HEK293 (cell line): ENCODE results near the gene CELSR1.

Experiments used
- CTCF ChIA-PET: fragments of 350-600 bp; formaldehyde crosslinking; extraction: SDS; loops from one replicate; lab custom pipeline; 2021; ENCODE audit warnings: antibody characterized with exemption; lab: Yijun Ruan, JAX
- POLR2A ChIA-PET: fragments of 300-600 bp; formaldehyde crosslinking; extraction: SDS; loops from one replicate; lab custom pipeline; 2020; ENCODE audit warnings: antibody characterized with exemption, inconsistent platforms; lab: Yijun Ruan, JAX
- H3K27ac ChIP-seq: fragments of 200-500 bp; sonication (Bioruptor generic); 2 replicates; pipeline ENCODE4 v1.5.1; 2014; ENCODE audit warnings: low read depth, low read length, control low read depth, inconsistent platforms; ENCODE audit errors: extremely low read depth
- H3K36me3 ChIP-seq, 2 experiments: fragments of 200-500 bp in 1 of 2; sonication (Bioruptor generic) in 1 of 2; 1 replicate in 1 of 2; 2 replicates in 1 of 2; pipeline ENCODE4 v1.5.1; 2014 to 2017; ENCODE audit warnings: inconsistent platforms in 2 of 2, low read length in 2 of 2; ENCODE audit not compliant: control insufficient read depth in 2 of 2, insufficient read depth in 1 of 2
- H3K4me1 ChIP-seq: fragments of 200-500 bp; sonication (Bioruptor generic); 2 replicates; pipeline ENCODE4 v1.5.1; 2014; ENCODE audit warnings: mild to moderate bottlenecking, low read length, inconsistent platforms; ENCODE audit not compliant: control insufficient read depth, insufficient read depth
- H3K4me3 ChIP-seq: 2 replicates; pipeline ENCODE4 v1.5.1; 2011; ENCODE audit warnings: low read depth, mild to moderate bottlenecking, control low read depth, low read length, moderate library complexity
- H3K9me3 ChIP-seq: fragments of 200-500 bp; sonication (Bioruptor generic); 2 replicates; pipeline ENCODE4 v1.5.1; 2014; ENCODE audit warnings: low read depth, low read length, inconsistent platforms; ENCODE audit not compliant: control insufficient read depth, insufficient read depth
- KLF10 ChIP-seq: fragments of 450-650 bp; IDR thresholded peaks from 2 replicates; pipeline ENCODE4 v1.5.1; 2018; ENCODE audit warnings: missing biosample characterization, mild to moderate bottlenecking, missing genetic modification characterization
- OSR2 ChIP-seq: fragments of 450-650 bp; formaldehyde crosslinking; IDR thresholded peaks from 2 replicates; pipeline ENCODE4 v1.5.1; 2016; ENCODE audit warnings: missing biosample characterization, missing genetic modification characterization
- PRDM2 ChIP-seq: fragments of 450-650 bp; formaldehyde crosslinking; IDR thresholded peaks from 2 replicates; pipeline ENCODE4 v1.5.1; 2016; ENCODE audit warnings: missing biosample characterization, missing genetic modification characterization, borderline replicate concordance
- PRDM4 ChIP-seq: fragments of 450-650 bp; formaldehyde crosslinking; IDR thresholded peaks from 2 replicates; pipeline ENCODE4 v1.5.1; 2017; ENCODE audit warnings: missing biosample characterization, missing genetic modification characterization
- SCRT2 ChIP-seq: fragments of 450-650 bp; formaldehyde crosslinking; IDR thresholded peaks from 2 replicates; pipeline ENCODE4 v1.5.1; 2016; ENCODE audit warnings: missing biosample characterization, missing genetic modification characterization
- SP2 ChIP-seq: fragments of 450-650 bp; formaldehyde crosslinking; IDR thresholded peaks from 2 replicates; pipeline ENCODE4 v1.5.1; 2016; ENCODE audit warnings: missing biosample characterization, missing genetic modification characterization
- ZNF223 ChIP-seq: fragments of 450-650 bp; formaldehyde crosslinking; IDR thresholded peaks from 2 replicates; pipeline ENCODE4 v1.5.1; 2016; ENCODE audit warnings: missing biosample characterization, missing genetic modification characterization
- ZNF248 ChIP-seq: fragments of 450-650 bp; formaldehyde crosslinking; IDR thresholded peaks from 2 replicates; pipeline ENCODE4 v1.5.1; 2017; ENCODE audit warnings: missing biosample characterization, missing genetic modification characterization
- ZNF292 ChIP-seq: fragments of 450-650 bp; formaldehyde crosslinking; IDR thresholded peaks from 2 replicates; pipeline ENCODE4 v1.5.1; 2016; ENCODE audit warnings: low read depth, missing biosample characterization, missing genetic modification characterization, borderline replicate concordance
- ZNF324 ChIP-seq: fragments of 450-650 bp; formaldehyde crosslinking; IDR thresholded peaks from 2 replicates; pipeline ENCODE4 v1.5.1; 2016; ENCODE audit warnings: missing biosample characterization, missing genetic modification characterization
- ZNF48 ChIP-seq: fragments of 450-650 bp; formaldehyde crosslinking; IDR thresholded peaks from 2 replicates; pipeline ENCODE4 v1.5.1; 2016; ENCODE audit warnings: missing biosample characterization, missing genetic modification characterization
- ZNF510 ChIP-seq: fragments of 450-650 bp; formaldehyde crosslinking; IDR thresholded peaks from 2 replicates; pipeline ENCODE4 v1.5.1; 2018; ENCODE audit warnings: mild to moderate bottlenecking, missing genetic modification characterization, missing biosample characterization; ENCODE audit not compliant: insufficient replicate concordance
- ZNF623 ChIP-seq: fragments of 450-650 bp; formaldehyde crosslinking; IDR thresholded peaks from 2 replicates; pipeline ENCODE4 v1.5.1; 2016; ENCODE audit warnings: missing biosample characterization, missing genetic modification characterization
- ZNF654 ChIP-seq: fragments of 450-650 bp; formaldehyde crosslinking; IDR thresholded peaks from 2 replicates; pipeline ENCODE4 v1.5.1; 2016; ENCODE audit warnings: low read depth, missing biosample characterization, missing genetic modification characterization
- ZNF692 ChIP-seq: fragments of 450-650 bp; formaldehyde crosslinking; IDR thresholded peaks from 2 replicates; pipeline ENCODE4 v1.5.1; 2016; ENCODE audit warnings: missing biosample characterization, missing genetic modification characterization
- TF ChIP-seq, protein P1 (sequence below): fragments of 450-650 bp; formaldehyde crosslinking; IDR thresholded peaks from 2 replicates; pipeline ENCODE4 v1.5.1; 2016; ENCODE audit warnings: missing biosample characterization, missing genetic modification characterization

The CELSR1 gene

GRCh38 chr22:46464701-46465344 is 72.6 kb downstream of the CELSR1 start:
- Histone ChIP-seq H3K9me3 (no peaks in the 10 kb centered on the region), H3K36me3 (peaks cover 0 to 19% of the 10 kb centered on the region in 2 experiments; a peak in 1 of 3 replicates), H3K4me3 (no peak overlapping the region), H3K4me1 (no peaks in the 10 kb centered on the region), H3K27ac (no peak overlapping the region)
- TF ChIP-seq ZNF510 = no peak
- no peak for TF ChIP-seq SP2 (tag by site-specific recombination)
- no peak for TF ChIP-seq ZNF292 (tag by site-specific recombination)
- TF ChIP-seq ZNF248 (tag by site-specific recombination) = no peak
- TF ChIP-seq ZNF623 (tag by site-specific recombination) = no peak
- no peak for TF ChIP-seq PRDM4
- no peak for TF ChIP-seq ZNF223 (tag by site-specific recombination)
- ChIA-PET POLR2A (no interaction called here), CTCF (no interaction called here)

GRCh38 chr22:46464296-46464695 is 73.1 kb downstream of the CELSR1 start:
- TF ChIP-seq ZNF623 (tag by site-specific recombination) (no peak), KLF10 (tag by site-specific recombination) (no peak), SCRT2 (tag by site-specific recombination) (no peak), ZNF654 (no peak), ZNF48 (no peak), ZNF324 (tag by site-specific recombination) (no peak), ZNF692 (tag by site-specific recombination) (no peak), OSR2 (tag by site-specific recombination) (no peak), PRDM2 (no peak)
- TF ChIP-seq, protein P1, sequence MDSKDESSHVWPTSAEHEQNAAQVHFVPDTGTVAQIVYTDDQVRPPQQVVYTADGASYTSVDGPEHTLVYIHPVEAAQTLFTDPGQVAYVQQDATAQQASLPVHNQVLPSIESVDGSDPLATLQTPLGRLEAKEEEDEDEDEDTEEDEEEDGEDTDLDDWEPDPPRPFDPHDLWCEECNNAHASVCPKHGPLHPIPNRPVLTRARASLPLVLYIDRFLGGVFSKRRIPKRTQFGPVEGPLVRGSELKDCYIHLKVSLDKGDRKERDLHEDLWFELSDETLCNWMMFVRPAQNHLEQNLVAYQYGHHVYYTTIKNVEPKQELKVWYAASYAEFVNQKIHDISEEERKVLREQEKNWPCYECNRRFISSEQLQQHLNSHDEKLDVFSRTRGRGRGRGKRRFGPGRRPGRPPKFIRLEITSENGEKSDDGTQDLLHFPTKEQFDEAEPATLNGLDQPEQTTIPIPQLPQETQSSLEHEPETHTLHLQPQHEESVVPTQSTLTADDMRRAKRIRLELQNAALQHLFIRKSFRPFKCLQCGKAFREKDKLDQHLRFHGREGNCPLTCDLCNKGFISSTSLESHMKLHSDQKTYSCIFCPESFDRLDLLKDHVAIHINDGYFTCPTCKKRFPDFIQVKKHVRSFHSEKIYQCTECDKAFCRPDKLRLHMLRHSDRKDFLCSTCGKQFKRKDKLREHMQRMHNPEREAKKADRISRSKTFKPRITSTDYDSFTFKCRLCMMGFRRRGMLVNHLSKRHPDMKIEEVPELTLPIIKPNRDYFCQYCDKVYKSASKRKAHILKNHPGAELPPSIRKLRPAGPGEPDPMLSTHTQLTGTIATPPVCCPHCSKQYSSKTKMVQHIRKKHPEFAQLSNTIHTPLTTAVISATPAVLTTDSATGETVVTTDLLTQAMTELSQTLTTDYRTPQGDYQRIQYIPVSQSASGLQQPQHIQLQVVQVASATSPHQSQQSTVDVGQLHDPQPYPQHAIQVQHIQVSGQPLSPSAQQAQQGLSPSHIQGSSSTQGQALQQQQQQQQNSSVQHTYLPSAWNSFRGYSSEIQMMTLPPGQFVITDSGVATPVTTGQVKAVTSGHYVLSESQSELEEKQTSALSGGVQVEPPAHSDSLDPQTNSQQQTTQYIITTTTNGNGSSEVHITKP (tag by site-specific recombination) = no peak
- Histone ChIP-seq H3K4me1 (no peaks in the 10 kb centered on the region), H3K27ac (no peak overlapping the region), H3K4me3 (no peak overlapping the region), H3K9me3 (no peaks in the 10 kb centered on the region), H3K36me3 (peaks cover 0 to 19% of the 10 kb centered on the region in 2 experiments; a peak in 1 of 3 replicates)
- POLR2A ChIA-PET = no interaction called here
- CTCF ChIA-PET = no interaction called here
